HepG2 (cell line): ENCODE results near the gene SAPCD2. TPM values are rescaled to one million over a fixed set of nuclear protein-coding genes. Genes with fewer than 3 reads are reported as not detected.

Experiments used
- AGO2 ChIP-seq: fragments of 200-400 bp; formaldehyde crosslinking; optimal IDR thresholded peaks from 2 replicates; pipeline ENCODE3; 2017; ENCODE audit warnings: mild to moderate bottlenecking, low read depth, low read length, moderate library complexity
- CEBPG ChIP-seq: IDR thresholded peaks from 2 replicates; pipeline ENCODE4 v1.6.1; 2016
- HMGA1 ChIP-seq: sonication (generic); formaldehyde crosslinking; conservative IDR thresholded peaks from 2 replicates; pipeline ENCODE4 v1.4.0; 2020; ENCODE audit warnings: missing genetic modification reagents
- NAIF1 ChIP-seq: sonication (generic); formaldehyde crosslinking; IDR thresholded peaks from 2 replicates; pipeline ENCODE4 v1.5.0; 2020; ENCODE audit warnings: mild to moderate bottlenecking, missing genetic modification reagents, borderline replicate concordance
- NFE2L1 ChIP-seq: sonication (generic); formaldehyde crosslinking; IDR thresholded peaks from 2 replicates; pipeline ENCODE4 v1.4.0; 2020; ENCODE audit warnings: missing genetic modification reagents, mild to moderate bottlenecking, borderline replicate concordance
- NFRKB ChIP-seq: fragments of 450-650 bp; IDR thresholded peaks from 2 replicates; pipeline ENCODE4 v1.6.1; 2017
- RBM39 ChIP-seq: fragments of 200-400 bp; formaldehyde crosslinking; IDR thresholded peaks from one replicate; pipeline ENCODE4 v1.6.1; 2018; ENCODE audit warnings: antibody characterized with exemption, mild to moderate bottlenecking, low read depth, low read length; ENCODE audit not compliant: poor library complexity, severe bottlenecking
- SIN3A ChIP-seq: IDR thresholded peaks from 2 replicates; pipeline ENCODE4 v1.6.1; 2011; ENCODE audit warnings: low read depth, mild to moderate bottlenecking, control low read depth, low read length, borderline replicate concordance
- SPEN ChIP-seq: sonication (generic); formaldehyde crosslinking; IDR thresholded peaks from 2 replicates; pipeline ENCODE4 v1.5.1; 2020; ENCODE audit warnings: low read depth, mild to moderate bottlenecking, missing genetic modification reagents
- ZBTB7A ChIP-seq: sonication (generic); formaldehyde crosslinking; IDR thresholded peaks from 2 replicates; pipeline ENCODE4 v1.8.0; 2022; ENCODE audit warnings: mild to moderate bottlenecking, missing genetic modification reagents
- ZEB1 ChIP-seq: IDR thresholded peaks from 2 replicates; pipeline ENCODE4 v1.6.1; 2012; ENCODE audit warnings: mild to moderate bottlenecking, low read depth, inconsistent platforms; ENCODE audit not compliant: insufficient replicate concordance
- ZKSCAN5 ChIP-seq: sonication (generic); formaldehyde crosslinking; IDR thresholded peaks from 2 replicates; pipeline ENCODE4 v1.5.1; 2020; ENCODE audit warnings: mild to moderate bottlenecking, missing genetic modification reagents
- ZNF205 ChIP-seq: IDR thresholded peaks from 2 replicates; pipeline ENCODE4 v1.6.1; 2018; ENCODE audit warnings: missing biosample characterization, missing genetic modification reagents
- ZNF30 ChIP-seq: sonication (generic); formaldehyde crosslinking; IDR thresholded peaks from 2 replicates; pipeline ENCODE4 v1.5.0; 2020; ENCODE audit warnings: mild to moderate bottlenecking, missing genetic modification reagents
- ZNF543 ChIP-seq: sonication (generic); formaldehyde crosslinking; IDR thresholded peaks from 2 replicates; pipeline ENCODE4 v1.4.0; 2020; ENCODE audit warnings: mild to moderate bottlenecking, missing genetic modification reagents
- ZNF781 ChIP-seq: sonication (generic); formaldehyde crosslinking; IDR thresholded peaks from 2 replicates; pipeline ENCODE4 v1.5.1; 2020; ENCODE audit warnings: borderline replicate concordance, mild to moderate bottlenecking, missing genetic modification reagents; ENCODE audit errors: not compliant biosample characterization
- polyA plus RNA-seq, 8 experiments: library from polyadenylated mRNA; depleted of rRNA in 3 of 8; stranded (reverse) in 7 of 8; unstranded in 1 of 8; fragments of >200 nt; fragmentation: Illumina TruSeq in 4 of 8; extraction: Trizol in 4 of 8; gene quantifications; 2 replicates each; pipeline versions ENCODE4 v1.2.1 to v1.2.3, GENCODE V29; 2011 to 2016; ENCODE audit warnings: low read depth in 4 of 8, missing spikeins in 1 of 8, mixed read lengths in 1 of 8; ENCODE audit not compliant: insufficient read depth in 1 of 8
- total RNA-seq, 5 experiments: library from RNA; depleted of rRNA; stranded (reverse); fragments of >200 nt; fragmentation: Illumina TruSeq; extraction: Trizol; gene quantifications; 2 replicates each; pipeline ENCODE4 v1.2.3, GENCODE V29; 2016; ENCODE audit warnings: low read depth in 1 of 5
- TF ChIP-seq, protein P1 (sequence below): sonication (generic); formaldehyde crosslinking; IDR thresholded peaks from 2 replicates; pipeline ENCODE4 v1.8.0; 2022; ENCODE audit warnings: missing genetic modification reagents, low read depth, mild to moderate bottlenecking, borderline replicate concordance
- TF ChIP-seq, protein P2 (sequence below): sonication (generic); formaldehyde crosslinking; IDR thresholded peaks from 2 replicates; pipeline ENCODE4 v1.5.0; 2020; ENCODE audit warnings: missing genetic modification reagents
- TF ChIP-seq, protein P3 (sequence below): sonication (generic); formaldehyde crosslinking; IDR thresholded peaks from 2 replicates; pipeline ENCODE4 v1.5.1; 2020; ENCODE audit warnings: missing genetic modification reagents, mild to moderate bottlenecking, borderline replicate concordance
- TF ChIP-seq, protein P4 (sequence below): sonication (generic); formaldehyde crosslinking; IDR thresholded peaks from 2 replicates; pipeline ENCODE4 v1.4.0; 2020; ENCODE audit warnings: mild to moderate bottlenecking, missing genetic modification reagents
- TF ChIP-seq, protein P5 (sequence below): sonication (generic); formaldehyde crosslinking; conservative IDR thresholded peaks from 2 replicates; pipeline ENCODE4 v1.5.0; 2020; ENCODE audit warnings: missing genetic modification reagents
- TF ChIP-seq, protein P6 (sequence below): sonication (generic); formaldehyde crosslinking; IDR thresholded peaks from 2 replicates; pipeline ENCODE4 v1.5.0; 2020; ENCODE audit warnings: mild to moderate bottlenecking, missing genetic modification reagents

The SAPCD2 gene
- total and polyA plus RNA-seq, 2 of the 13 experiments (the other 11 are each of a cell fraction or from before 2014, with no cell fraction given), result 21.9 to 42.8 TPM

DNA sequence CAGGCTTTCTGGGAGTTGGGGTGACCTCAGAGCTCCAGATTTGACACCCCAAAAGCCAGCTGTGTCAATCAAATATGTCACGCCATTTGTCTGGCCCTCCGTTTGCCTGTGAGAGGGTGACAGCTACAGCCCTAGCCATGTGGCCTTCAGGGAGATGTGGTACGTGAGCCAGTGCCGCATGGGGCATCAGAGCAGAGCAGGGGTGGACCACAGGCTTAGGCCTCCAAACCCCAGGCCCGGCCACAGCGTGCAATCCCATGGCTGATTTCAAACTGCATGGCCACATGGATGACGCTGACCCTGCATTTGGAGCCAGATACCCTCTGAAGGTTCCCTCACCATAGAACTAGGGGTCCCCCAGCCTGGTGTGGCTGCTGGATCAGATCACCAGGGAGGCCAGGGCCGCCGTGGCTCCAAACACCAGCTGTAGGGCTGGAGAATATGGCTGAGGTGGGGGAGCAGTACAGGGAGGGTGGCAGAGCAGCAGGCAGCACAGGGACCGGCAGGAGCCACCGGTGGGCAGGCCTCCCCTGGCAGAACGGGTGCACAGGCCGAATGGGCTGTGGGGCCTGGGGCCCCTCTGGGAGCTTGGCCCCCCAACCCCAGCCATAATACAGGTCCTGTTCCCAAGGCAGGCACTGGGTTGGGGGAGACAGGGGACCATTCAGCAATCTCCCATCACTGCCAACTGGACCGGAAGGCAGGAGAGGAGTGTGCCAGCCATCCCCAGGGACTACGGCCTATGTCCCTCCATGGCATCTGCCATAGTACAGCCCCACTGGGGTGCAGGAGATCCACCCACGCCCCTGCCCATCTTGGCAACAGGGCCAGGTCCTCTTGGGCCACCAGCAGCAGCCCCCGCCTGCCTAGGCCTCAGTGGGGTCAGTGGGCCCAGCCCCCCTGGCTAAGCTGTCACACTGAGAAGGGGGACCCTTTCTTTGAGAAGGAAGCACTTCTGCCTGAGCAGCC lies 1.5 kb downstream of the SAPCD2 start (continued):
- TF ChIP-seq HMGA1 (no peak), ZNF781 (CRISPR knock-in tag) (no peak), ZNF205 (CRISPR knock-in tag) (0 out of 2 replicates have a peak, but pooled peaks have one; percentile 9), ZEB1 (no peak), ZBTB7A (peak; percentile 65; the same call in 1 of the 2 replicates), NFE2L1 (no peak), AGO2 (peak; percentile 0), SPEN (CRISPR knock-in tag) (peak; percentile 11; the same call in 1 of the 2 replicates), ZKSCAN5 (CRISPR knock-in tag) (no peak), CEBPG (CRISPR knock-in tag) (no peak), NFRKB (no peak), ZNF543 (CRISPR knock-in tag) (no peak), RBM39 (peak; percentile 3), NAIF1 (CRISPR knock-in tag) (no peak; the same call in 1 of the 2 replicates), ZNF30 (CRISPR knock-in tag) (peak; percentile 15; the same call in 1 of the 2 replicates), SIN3A (0 out of 2 replicates have a peak, but pooled peaks have one; percentile 34)
- TF ChIP-seq, protein P1, sequence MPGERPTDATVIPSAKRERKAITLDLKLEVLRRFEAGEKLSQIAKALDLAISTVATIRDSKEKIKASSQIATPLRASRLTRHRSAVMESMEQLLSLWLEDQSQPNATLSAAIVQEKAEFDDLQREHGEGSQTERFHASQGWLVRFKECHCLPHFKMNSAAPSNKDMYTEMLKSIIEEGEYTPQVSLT (CRISPR knock-in tag), result no peak
- TF ChIP-seq, protein P2, sequence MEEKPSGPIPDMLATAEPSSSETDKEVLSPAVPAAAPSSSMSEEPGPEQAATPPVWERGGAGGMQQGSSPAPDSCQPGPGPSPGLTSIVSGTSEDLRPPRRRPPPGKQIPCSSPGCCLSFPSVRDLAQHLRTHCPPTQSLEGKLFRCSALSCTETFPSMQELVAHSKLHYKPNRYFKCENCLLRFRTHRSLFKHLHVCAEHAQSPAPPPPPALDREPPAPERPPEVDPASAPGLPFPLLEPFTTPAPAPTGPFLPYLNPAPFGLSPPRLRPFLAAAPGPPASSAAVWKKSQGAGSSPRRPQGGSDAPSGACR (CRISPR knock-in tag), result 0 out of 2 replicates have a peak, but pooled peaks have one; percentile 45
- TF ChIP-seq, protein P3, sequence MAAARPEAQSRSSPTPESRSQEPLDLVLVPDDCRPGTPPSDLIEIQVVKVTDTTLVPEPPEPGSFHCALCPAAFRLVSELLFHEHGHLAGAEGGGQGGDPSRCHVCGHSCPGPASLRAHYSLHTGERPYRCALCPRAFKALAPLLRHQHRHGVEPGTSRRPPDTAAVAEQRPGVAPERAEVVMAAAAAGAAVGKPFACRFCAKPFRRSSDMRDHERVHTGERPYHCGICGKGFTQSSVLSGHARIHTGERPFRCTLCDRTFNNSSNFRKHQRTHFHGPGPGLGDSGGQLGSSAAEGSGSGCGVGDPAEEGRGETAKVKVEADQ (CRISPR knock-in tag), result no peak
- TF ChIP-seq, protein P4, sequence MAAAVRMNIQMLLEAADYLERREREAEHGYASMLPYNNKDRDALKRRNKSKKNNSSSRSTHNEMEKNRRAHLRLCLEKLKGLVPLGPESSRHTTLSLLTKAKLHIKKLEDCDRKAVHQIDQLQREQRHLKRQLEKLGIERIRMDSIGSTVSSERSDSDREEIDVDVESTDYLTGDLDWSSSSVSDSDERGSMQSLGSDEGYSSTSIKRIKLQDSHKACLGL, result peak; percentile 35; the same call in 1 of the 2 replicates
- TF ChIP-seq, protein P5, sequence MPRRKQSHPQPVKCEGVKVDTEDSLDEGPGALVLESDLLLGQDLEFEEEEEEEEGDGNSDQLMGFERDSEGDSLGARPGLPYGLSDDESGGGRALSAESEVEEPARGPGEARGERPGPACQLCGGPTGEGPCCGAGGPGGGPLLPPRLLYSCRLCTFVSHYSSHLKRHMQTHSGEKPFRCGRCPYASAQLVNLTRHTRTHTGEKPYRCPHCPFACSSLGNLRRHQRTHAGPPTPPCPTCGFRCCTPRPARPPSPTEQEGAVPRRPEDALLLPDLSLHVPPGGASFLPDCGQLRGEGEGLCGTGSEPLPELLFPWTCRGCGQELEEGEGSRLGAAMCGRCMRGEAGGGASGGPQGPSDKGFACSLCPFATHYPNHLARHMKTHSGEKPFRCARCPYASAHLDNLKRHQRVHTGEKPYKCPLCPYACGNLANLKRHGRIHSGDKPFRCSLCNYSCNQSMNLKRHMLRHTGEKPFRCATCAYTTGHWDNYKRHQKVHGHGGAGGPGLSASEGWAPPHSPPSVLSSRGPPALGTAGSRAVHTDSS, result no peak
- TF ChIP-seq, protein P6, sequence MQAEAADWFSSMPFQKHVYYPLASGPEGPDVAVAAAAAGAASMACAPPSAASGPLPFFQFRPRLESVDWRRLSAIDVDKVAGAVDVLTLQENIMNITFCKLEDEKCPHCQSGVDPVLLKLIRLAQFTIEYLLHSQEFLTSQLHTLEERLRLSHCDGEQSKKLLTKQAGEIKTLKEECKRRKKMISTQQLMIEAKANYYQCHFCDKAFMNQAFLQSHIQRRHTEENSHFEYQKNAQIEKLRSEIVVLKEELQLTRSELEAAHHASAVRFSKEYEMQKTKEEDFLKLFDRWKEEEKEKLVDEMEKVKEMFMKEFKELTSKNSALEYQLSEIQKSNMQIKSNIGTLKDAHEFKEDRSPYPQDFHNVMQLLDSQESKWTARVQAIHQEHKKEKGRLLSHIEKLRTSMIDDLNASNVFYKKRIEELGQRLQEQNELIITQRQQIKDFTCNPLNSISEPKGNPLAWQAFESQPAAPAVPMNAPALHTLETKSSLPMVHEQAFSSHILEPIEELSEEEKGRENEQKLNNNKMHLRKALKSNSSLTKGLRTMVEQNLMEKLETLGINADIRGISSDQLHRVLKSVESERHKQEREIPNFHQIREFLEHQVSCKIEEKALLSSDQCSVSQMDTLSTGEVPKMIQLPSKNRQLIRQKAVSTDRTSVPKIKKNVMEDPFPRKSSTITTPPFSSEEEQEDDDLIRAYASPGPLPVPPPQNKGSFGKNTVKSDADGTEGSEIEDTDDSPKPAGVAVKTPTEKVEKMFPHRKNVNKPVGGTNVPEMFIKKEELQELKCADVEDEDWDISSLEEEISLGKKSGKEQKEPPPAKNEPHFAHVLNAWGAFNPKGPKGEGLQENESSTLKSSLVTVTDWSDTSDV (CRISPR knock-in tag), result peak; percentile 54; the same call in 1 of the 2 replicates
